Measurements from ENCODE around the gene ZBTB47. TPM values are rescaled to one million over a fixed set of nuclear protein-coding genes. Genes with fewer than 3 reads are reported as not detected.

The ZBTB47 gene
- total RNA-seq, 1 donor = 5.9 TPM

DNA sequence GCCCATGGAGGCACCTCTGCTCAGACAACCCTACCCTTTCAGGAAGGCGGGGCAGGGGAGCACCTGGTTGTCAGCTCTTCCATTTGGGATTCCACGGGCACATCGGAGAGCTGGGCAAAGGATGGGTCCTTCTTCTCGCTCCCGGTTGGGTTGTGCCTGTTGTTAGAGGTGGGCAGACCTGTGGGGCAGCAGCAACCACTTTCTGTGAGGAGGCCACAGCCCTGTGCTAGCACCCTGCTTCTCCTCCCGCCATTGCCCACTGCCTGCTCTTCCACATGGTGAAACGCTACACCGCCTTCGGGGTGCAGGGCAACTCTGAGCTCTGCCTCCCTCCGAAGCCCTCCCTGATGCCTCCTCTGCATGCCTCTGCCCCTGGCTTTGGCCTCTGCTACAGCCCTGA lies 56.1 kb downstream of the ZBTB47 start:
- DNase-seq (ENCODE audit: low read depth in 2 of 3, low spot score in 2 of 3) = no peak

DNA sequence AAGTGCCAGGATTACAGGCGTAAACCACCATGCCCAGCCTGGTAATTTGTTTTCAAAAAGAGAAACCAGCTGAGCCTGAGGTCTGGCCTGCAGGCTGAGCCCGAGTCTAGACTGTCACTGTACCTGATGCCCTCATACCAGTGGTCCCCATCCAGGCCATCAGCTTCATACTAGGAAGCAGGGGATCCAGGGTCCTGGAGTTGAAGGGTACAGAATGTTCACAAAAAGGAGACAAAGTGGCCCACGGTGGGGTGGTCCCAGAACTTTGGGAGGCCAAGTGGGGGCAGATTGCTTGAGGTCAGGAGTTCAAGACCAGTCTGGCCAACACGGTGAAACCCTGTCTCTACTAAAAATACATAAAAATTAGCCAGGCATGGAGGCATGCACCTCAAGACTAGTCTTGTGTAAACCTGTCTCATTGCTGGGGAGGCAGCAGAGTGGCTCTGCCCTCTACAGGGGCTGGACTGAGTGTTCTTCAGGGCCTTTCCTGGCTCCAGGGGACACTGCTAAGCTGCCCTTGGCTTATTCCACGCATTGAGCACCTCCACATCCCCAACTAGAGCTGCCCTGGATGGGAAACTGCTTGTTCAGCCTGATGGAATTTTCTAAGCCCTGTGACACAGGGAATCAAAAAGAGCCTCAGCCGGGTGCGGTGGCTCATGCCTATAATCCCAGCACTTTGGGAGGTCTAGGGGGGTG lies 57.0 kb downstream of the ZBTB47 start:
- no peak for DNase-seq (ENCODE audit: low read depth in 2 of 3, low spot score in 2 of 3)

DNA sequence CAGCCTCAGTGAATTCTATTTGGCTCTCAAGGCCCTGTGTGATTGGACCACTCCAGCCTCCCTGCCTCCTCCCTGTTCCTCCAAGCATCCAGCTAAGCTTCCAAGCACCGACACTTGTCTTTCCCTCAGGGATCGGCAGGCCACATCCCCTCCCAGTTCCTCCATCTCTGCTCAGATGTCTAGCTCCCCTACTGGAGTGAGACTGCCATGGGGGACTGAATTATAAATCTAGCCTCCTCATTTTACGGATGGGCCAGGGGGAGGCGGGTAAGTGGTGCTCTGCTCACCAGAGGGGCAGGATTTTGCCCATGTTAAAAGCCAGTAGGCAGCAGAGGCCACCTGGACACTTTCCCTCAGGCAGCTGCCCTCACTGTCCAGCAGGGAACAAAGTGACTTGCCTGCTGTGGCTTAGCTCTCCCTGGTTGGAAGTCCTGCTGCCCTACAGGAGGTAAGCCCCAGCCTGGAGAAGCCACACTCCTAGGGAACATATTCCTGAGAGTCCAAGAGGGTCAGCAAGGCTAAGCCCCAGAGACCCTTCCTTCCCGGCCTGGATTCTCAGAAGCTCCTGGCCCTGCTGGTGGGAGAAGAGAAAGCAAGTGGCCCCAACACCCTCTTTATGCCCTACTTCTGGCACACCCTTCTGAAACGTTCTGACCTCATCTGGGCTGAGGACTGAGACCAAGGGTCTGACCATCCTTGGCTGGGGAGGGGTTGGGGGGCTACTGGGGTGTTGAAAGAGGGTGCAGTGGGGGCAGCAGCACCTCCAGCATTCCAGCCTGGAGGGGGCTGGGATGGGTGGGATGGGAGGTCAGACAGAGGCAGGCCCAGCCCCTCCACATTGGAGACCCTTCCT lies 58.2 kb downstream of the ZBTB47 start:
- DNase-seq (ENCODE audit: low read depth in 2 of 3, low spot score in 2 of 3) = no peak

DNA sequence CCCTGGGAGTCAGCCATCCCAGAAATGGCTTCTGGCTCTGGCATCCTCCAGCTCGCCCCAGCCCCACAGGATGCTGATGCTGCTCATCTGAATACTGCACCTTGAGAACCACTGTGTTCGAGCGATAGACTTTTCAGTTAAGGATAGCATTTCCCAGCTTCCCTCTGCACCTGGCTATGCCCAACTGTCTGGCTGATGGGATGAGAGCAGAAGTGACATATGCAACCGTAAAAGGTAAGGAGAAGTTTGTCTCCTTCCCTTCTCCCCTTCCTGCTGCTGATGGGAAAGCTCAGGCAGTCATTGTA lies 58.8 kb downstream of the ZBTB47 start:
- no peak for DNase-seq (ENCODE audit: low read depth in 2 of 3, low spot score in 2 of 3)

DNA sequence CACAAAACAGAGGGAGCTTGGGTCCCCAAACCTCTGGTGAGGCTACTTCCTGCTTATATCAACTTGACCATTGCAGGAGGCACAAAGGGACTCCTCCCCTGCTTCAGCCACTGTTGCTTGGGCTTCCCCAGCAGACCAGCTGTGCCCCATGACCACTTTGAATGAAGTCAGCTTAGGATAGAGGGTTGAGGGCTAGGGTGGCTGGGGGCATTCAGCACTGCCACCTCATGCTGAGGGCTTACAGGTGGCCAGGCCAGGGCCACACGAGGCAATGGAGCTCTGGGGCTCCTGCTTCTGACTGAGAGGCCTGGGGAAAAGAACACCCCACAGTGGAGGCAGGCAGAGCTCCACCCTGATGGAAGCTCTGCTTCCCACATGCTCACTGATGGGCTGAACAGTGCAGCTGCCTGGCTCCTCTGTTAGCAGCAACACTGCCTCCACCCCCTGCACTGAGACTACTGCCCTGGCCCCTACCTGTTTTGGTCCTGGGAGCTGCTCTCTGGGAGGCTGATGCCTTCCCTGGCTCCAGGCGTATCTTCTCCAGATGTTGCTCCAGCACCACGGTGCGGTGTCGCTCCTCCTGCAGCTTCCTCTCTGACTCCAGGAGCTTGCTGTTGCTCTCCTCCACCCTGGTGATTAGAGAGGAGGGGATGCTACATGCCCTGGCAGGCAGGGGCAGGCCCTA lies 59.3 kb downstream of the ZBTB47 start:
- no peak for DNase-seq (ENCODE audit: low read depth in 2 of 3, low spot score in 2 of 3)

DNA sequence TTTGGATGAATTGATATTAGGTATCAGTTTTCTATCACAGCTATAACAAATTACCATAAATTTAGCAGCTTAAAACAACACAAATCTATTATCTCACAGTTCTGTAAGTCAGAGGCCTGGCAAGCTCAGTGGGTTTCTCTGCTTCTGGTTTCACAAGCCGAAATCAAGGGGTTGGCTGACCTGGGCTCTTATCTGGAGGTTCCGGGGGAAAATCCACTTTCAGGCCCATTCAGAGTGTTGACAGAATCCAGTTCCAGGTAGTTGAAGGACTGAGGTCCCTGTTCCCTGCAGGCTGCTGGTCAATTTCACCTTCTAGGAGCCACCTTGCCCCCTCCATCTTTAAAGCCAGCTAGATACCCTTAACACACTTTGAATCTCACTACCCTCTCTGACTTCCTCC lies 60.2 kb downstream of the ZBTB47 start:
- no peak for DNase-seq (ENCODE audit: low read depth in 2 of 3, low spot score in 2 of 3)

DNA sequence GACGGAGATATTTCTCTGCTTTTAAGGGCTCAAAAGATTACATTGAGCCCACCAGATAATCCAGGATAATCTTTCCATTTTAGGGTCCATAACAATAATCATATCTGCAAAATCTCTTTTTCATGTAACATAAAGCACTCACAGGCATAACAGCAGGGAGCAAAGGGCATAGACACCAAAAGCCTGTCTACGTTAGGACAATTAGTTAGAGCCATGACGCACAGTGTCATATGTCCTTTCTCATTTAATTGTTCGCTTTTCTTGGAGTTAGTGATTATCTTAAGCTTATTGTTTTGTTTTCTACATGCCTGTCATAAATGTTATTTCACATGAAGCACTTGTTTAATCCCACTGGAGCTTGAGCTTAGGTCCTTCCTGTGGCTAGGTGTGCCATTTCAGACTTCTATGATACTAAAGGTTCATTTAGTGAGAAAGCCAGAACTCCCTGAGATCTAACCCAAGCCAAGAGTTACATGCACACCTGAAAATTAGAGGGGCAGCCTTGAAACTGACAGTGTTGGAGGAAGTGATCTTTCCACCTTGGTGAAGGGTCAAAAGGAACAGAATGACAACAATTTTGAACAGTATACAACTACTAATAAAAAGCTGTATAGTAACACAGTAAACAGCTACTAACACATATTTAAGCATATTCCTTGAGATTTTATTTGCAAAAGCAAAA lies 60.8 kb downstream of the ZBTB47 start:
- no peak for DNase-seq (ENCODE audit: low read depth in 2 of 3, low spot score in 2 of 3)

Other genes starting within 250 kb of the ZBTB47 start
- gene LYZL4, start 243.1 kb upstream of the ZBTB47 start, total RNA-seq = not detected
- gene VIPR1, start 151.1 kb upstream of the ZBTB47 start, total RNA-seq = 1.1 TPM
- gene SEC22C, start 71.7 kb upstream of the ZBTB47 start, total RNA-seq = 32.6 TPM
- gene SS18L2, start 62.8 kb upstream of the ZBTB47 start, total RNA-seq = 14.5 TPM
- 56.3 TPM for gene NKTR, start 53.0 kb upstream of the ZBTB47 start, total RNA-seq
- gene KLHL40, start 31.8 kb downstream of the ZBTB47 start, total RNA-seq = under 0.01 TPM
- not detected for gene HHATL, start 49.1 kb downstream of the ZBTB47 start, total RNA-seq
- gene CCDC13, start 119.6 kb downstream of the ZBTB47 start, total RNA-seq = 1.1 TPM
- 16.7 TPM for gene HIGD1A, start 150.8 kb downstream of the ZBTB47 start, total RNA-seq
- gene ACKR2, start 155.7 kb downstream of the ZBTB47 start, total RNA-seq = 0.81 TPM
- gene CYP8B1, start 222.2 kb downstream of the ZBTB47 start, total RNA-seq = not detected